Brain microvascular endothelial cell (primary cell): ENCODE data around the gene PLEKHJ1.
A peak's percentile ranks its signal among the peaks of the same experiment; 100 is the strongest.

Experiments used
- DNase-seq: peaks from one replicate; pipeline ENCODE4 v3.0.0-alpha.2; 2020
- H3K27ac ChIP-seq: fragments of 250-450 bp; sonication (Bioruptor Pico); 2 replicates; pipeline ENCODE4 v1.5.1; 2020; ENCODE audit warnings: mild to moderate bottlenecking, moderate library complexity
- H3K27me3 ChIP-seq: fragments of 250-450 bp; sonication (Bioruptor Pico); replicated peaks from 2 replicates; pipeline ENCODE4 v1.5.1; 2020; ENCODE audit warnings: mild to moderate bottlenecking
- H3K36me3 ChIP-seq: fragments of 250-450 bp; sonication (Bioruptor Pico); replicated peaks from 2 replicates; pipeline ENCODE4 v1.5.1; 2020; ENCODE audit warnings: mild to moderate bottlenecking
- H3K4me3 ChIP-seq: 2 replicates; pipeline ENCODE4 v1.5.1; 2011; ENCODE audit warnings: low read depth, mild to moderate bottlenecking, control low read depth, low read length, moderate library complexity
- in situ Hi-C: cut with HindIII; loops from 2 replicates; pipeline ENCODE4 v1.10.0; 2017; ENCODE audit warnings: low sequenced_read_pairs, low pct_ligation_motif_present
- TF ChIP-seq, protein P1 (sequence below): IDR thresholded peaks from 2 replicates; pipeline ENCODE4 v1.5.1; 2011; ENCODE audit warnings: low read depth, mild to moderate bottlenecking, moderate library complexity, low read length, control low read depth, inconsistent platforms; ENCODE audit errors: missing control alignments

Gene PLEKHJ1

GRCh38 chr19:2239173-2239572 is 3.0 kb upstream of the PLEKHJ1 start:
- H3K27ac ChIP-seq, result peak overlapping the region; percentile 30
- peak overlapping the region; percentile 54 for H3K4me3 ChIP-seq
- H3K27me3 ChIP-seq, result no peaks in the 10 kb centered on the region
- in situ Hi-C loops, result loop anchor here (5.0 kb wide), 1 partner anchor 88 kb away; the partner anchor contains the start of genes LSM7 and SPPL2B
- no peak for DNase-seq
- TF ChIP-seq, protein P1, sequence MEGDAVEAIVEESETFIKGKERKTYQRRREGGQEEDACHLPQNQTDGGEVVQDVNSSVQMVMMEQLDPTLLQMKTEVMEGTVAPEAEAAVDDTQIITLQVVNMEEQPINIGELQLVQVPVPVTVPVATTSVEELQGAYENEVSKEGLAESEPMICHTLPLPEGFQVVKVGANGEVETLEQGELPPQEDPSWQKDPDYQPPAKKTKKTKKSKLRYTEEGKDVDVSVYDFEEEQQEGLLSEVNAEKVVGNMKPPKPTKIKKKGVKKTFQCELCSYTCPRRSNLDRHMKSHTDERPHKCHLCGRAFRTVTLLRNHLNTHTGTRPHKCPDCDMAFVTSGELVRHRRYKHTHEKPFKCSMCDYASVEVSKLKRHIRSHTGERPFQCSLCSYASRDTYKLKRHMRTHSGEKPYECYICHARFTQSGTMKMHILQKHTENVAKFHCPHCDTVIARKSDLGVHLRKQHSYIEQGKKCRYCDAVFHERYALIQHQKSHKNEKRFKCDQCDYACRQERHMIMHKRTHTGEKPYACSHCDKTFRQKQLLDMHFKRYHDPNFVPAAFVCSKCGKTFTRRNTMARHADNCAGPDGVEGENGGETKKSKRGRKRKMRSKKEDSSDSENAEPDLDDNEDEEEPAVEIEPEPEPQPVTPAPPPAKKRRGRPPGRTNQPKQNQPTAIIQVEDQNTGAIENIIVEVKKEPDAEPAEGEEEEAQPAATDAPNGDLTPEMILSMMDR, result no peak
- peaks cover 18% of the 10 kb centered on the region for H3K36me3 ChIP-seq

- Histone ChIP-seq H3K27me3 (no peaks in the 10 kb centered on the region), H3K27ac (no peak overlapping the region), H3K36me3 (peaks cover 20% of the 10 kb centered on the region), H3K4me3 (peak overlapping the region; percentile 81)
- in situ Hi-C loops, result loop anchor here (5.0 kb wide), 1 partner anchor 89 kb away; the partner anchor contains the start of genes LSM7 and SPPL2B
- DNase-seq, result no peak
- TF ChIP-seq, protein P1, result no peak
Observed at GRCh38 chr19:2237869-2238153, 1.7 kb upstream of the PLEKHJ1 start.

GRCh38 chr19:2237051-2237868 is 1.1 kb upstream of the PLEKHJ1 start:
- TF ChIP-seq, protein P1, result no peak
- H3K4me3 ChIP-seq, result peak overlapping the region; percentile 81
- no peaks in the 10 kb centered on the region for H3K27me3 ChIP-seq
- H3K27ac ChIP-seq, result peak overlapping the region; percentile 91
- in situ Hi-C loops, result loop anchor here (5.0 kb wide), 1 partner anchor 90 kb away; the partner anchor contains the start of genes LSM7 and SPPL2B
- no peak for DNase-seq
- H3K36me3 ChIP-seq, result peaks cover 21% of the 10 kb centered on the region

- TF ChIP-seq, protein P1, result no peak
- Histone ChIP-seq H3K27me3 (no peaks in the 10 kb centered on the region), H3K36me3 (peaks cover 24% of the 10 kb centered on the region), H3K4me3 (peak overlapping the region; percentile 81), H3K27ac (peak overlapping the region; percentile 91)
- no peak for DNase-seq
- in situ Hi-C loops, result loop anchor here (5.0 kb wide), 1 partner anchor 91 kb away; the partner anchor contains the start of genes LSM7 and SPPL2B
Observed at GRCh38 chr19:2236064-2236313, 140 bp downstream of the PLEKHJ1 start.

GRCh38 chr19:2235381-2236063 is 607 bp downstream of the PLEKHJ1 start:
- no peak for DNase-seq
- peaks cover 26% of the 10 kb centered on the region for H3K36me3 ChIP-seq
- no peaks in the 10 kb centered on the region for H3K27me3 ChIP-seq
- peak overlapping the region; percentile 81 for H3K4me3 ChIP-seq
- in situ Hi-C loops, result loop anchor here (5.0 kb wide), 1 partner anchor 92 kb away; the partner anchor contains the start of genes LSM7 and SPPL2B
- TF ChIP-seq, protein P1, result no peak
- H3K27ac ChIP-seq, result peak overlapping the region; percentile 91
